ENCODE measurements around the gene MYLK4. TPM values are rescaled to one million over a fixed set of nuclear protein-coding genes. Genes with fewer than 3 reads are reported as not detected.
A peak's percentile ranks its signal among the peaks of the same experiment; 100 is the strongest.

Gene MYLK4
- total RNA-seq, 1 experiment from 2014 or later: 1.6 TPM

DNA sequence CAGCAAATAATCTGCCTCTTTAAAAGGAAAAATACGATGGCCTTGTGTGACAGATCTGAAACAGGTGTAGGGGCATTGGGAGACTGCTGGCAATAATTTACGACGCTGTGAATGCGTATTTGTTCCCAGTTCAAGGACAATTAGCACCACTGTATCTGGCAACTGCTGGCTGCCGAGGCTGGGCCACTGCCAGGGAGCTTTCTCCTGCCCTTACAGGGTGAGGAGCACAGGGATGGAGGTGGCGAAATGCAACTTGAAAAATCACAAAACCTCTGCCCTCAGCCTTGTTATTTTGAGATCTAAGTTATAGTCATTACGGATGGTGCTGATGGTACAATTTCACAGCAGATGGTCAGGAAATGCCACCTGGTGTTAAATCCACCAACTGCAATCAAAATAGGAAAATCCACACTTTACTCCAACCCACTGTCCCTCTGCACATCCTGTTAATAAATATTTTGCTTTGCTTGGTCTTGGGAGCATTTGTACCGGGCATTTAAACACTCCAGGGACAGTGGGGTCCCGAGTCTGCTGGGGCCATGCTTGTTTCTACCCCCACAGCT, 6.4 kb downstream of the MYLK4 start:
- CTCF ChIA-PET: no interaction called here

DNA sequence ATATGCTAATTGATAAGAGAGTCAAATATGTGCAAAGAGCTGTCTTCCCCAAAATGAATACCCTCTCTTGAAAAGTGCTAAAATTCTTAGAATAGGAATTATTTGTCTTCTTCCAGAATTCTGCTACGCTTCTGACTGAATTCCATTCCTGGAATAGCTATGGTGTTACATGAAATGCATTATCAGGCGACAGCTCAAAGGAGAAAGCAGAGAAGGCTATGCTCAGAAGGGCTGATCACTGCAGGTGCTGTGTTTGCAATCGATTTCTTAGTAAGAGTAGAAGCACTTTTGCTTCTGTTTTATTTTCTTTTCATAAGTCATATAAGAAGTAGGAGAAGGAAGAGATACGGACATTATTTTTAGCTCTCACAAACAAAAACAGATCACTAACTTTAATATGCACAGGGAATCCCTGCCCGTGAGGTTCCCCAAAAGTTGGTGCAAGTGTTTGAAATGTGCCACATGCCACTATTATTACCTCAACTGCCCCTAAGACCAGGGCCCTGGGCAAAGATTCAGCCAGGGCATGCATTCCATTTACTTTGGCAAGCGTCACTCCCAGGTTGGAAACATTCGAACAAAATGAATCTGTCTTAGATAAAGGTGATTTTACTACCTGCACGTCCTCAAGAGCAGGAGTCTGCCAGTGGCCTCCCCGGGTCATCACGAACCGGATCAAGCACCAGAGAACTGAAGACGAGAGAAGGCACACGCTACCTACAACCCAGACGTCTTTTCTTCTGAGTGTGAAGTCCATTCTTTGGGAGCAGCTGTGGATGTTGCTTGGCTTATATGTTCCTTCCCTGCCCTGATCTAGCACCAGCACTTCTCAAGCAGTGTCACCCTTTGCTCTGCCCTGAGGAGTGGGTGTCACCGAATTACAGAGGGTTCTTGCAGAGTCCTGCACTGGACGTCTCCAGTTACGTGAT, 7.2 kb downstream of the MYLK4 start:
- intact Hi-C loops (cut with micrococcal nuclease; ENCODE audit: unreplicated experiment): no loop called here
- no peak overlapping the region for H2AFZ ChIP-seq
- CTCF ChIA-PET: no interaction called here
- H3K27me3 ChIP-seq (ENCODE audit: insufficient read depth, low read depth): no peaks in the 10 kb centered on the region
- no peaks in the 10 kb centered on the region for H3K79me2 ChIP-seq (ENCODE audit: low read depth)
- H4K20me1 ChIP-seq (ENCODE audit: insufficient read depth): no peaks in the 10 kb centered on the region
- H3K27ac ChIP-seq: no peak overlapping the region
- TF ChIP-seq EZH2 (IDR thresholded peaks at IDR 0.05; ENCODE audit: low read depth): no peak
- DNase-seq: no peak
- POLR2A ChIA-PET (ENCODE audit: unreplicated experiment): interaction anchor here (0.6 kb wide), 2 partner anchors 101 to 201 kb away, joined by 3 to 6 read pairs; no protein-coding TSS in a partner anchor
- H3K4me2 ChIP-seq: no peak overlapping the region
- no peaks in the 10 kb centered on the region for H3F3A ChIP-seq (ENCODE audit: insufficient read depth, low read depth)
- H3K4me3 ChIP-seq: no peak overlapping the region
- no peaks in the 10 kb centered on the region for H3K9me2 ChIP-seq (ENCODE audit: insufficient read depth)
- H3K4me1 ChIP-seq (replicated peaks; ENCODE audit: insufficient read depth): no peaks in the 10 kb centered on the region
- no peaks in the 10 kb centered on the region for H3K36me3 ChIP-seq (ENCODE audit: low read depth)
- no peaks in the 10 kb centered on the region for H3K9me3 ChIP-seq (ENCODE audit: insufficient read depth, low read depth)
- BruUV-seq (replicated peaks): no TSS peak

More for the DNA sequence above, 6.4 kb downstream of the MYLK4 start:
- H3K79me2 ChIP-seq (ENCODE audit: low read depth): no peaks in the 10 kb centered on the region
- intact Hi-C loops (cut with micrococcal nuclease; ENCODE audit: unreplicated experiment): no loop called here
- H3K9me2 ChIP-seq (ENCODE audit: insufficient read depth): no peaks in the 10 kb centered on the region
- no peak overlapping the region for H3K27ac ChIP-seq
- no peaks in the 10 kb centered on the region for H3K36me3 ChIP-seq (ENCODE audit: low read depth)
- H3K27me3 ChIP-seq (ENCODE audit: insufficient read depth, low read depth): no peaks in the 10 kb centered on the region
- H3K4me2 ChIP-seq: no peak overlapping the region
- H4K20me1 ChIP-seq (ENCODE audit: insufficient read depth): no peaks in the 10 kb centered on the region
- TF ChIP-seq, protein P1, sequence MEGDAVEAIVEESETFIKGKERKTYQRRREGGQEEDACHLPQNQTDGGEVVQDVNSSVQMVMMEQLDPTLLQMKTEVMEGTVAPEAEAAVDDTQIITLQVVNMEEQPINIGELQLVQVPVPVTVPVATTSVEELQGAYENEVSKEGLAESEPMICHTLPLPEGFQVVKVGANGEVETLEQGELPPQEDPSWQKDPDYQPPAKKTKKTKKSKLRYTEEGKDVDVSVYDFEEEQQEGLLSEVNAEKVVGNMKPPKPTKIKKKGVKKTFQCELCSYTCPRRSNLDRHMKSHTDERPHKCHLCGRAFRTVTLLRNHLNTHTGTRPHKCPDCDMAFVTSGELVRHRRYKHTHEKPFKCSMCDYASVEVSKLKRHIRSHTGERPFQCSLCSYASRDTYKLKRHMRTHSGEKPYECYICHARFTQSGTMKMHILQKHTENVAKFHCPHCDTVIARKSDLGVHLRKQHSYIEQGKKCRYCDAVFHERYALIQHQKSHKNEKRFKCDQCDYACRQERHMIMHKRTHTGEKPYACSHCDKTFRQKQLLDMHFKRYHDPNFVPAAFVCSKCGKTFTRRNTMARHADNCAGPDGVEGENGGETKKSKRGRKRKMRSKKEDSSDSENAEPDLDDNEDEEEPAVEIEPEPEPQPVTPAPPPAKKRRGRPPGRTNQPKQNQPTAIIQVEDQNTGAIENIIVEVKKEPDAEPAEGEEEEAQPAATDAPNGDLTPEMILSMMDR (conservative IDR thresholded peaks at IDR 0.05): peak; percentile 21; the same call in 1 of the 2 replicates
- TF ChIP-seq EZH2 (IDR thresholded peaks at IDR 0.05; ENCODE audit: low read depth): no peak
- BruUV-seq (replicated peaks): no TSS peak
- DNase-seq: no peak
- no peak overlapping the region for H3K4me3 ChIP-seq
- no peak overlapping the region for H2AFZ ChIP-seq
- POLR2A ChIA-PET (ENCODE audit: unreplicated experiment): interaction anchor here (0.6 kb wide), 1 partner anchor 190 kb away, joined by 4 read pairs; no protein-coding TSS in a partner anchor
- H3F3A ChIP-seq (ENCODE audit: insufficient read depth, low read depth): no peaks in the 10 kb centered on the region
- no peaks in the 10 kb centered on the region for H3K4me1 ChIP-seq (replicated peaks; ENCODE audit: insufficient read depth)
- H3K9me3 ChIP-seq (ENCODE audit: insufficient read depth, low read depth): no peaks in the 10 kb centered on the region

GRCh38 chr6:2741756-2742155, 9.0 kb downstream of the MYLK4 start:
- Histone ChIP-seq H3K79me2 (ENCODE audit: low read depth) (no peaks in the 10 kb centered on the region), H3K9me2 (ENCODE audit: insufficient read depth) (no peaks in the 10 kb centered on the region), H3K27ac (no peak overlapping the region), H3K36me3 (ENCODE audit: low read depth) (no peaks in the 10 kb centered on the region), H3K9me3 (ENCODE audit: insufficient read depth, low read depth) (no peaks in the 10 kb centered on the region), H4K20me1 (ENCODE audit: insufficient read depth) (no peaks in the 10 kb centered on the region), H3F3A (ENCODE audit: insufficient read depth, low read depth) (no peaks in the 10 kb centered on the region), H3K27me3 (ENCODE audit: insufficient read depth, low read depth) (no peaks in the 10 kb centered on the region), H3K4me2 (no peak overlapping the region), H3K4me3 (no peak overlapping the region), H3K4me1 (replicated peaks; ENCODE audit: insufficient read depth) (no peaks in the 10 kb centered on the region), H2AFZ (no peak overlapping the region)
- no TSS peak for BruUV-seq (replicated peaks)
- DNase-seq: no peak
- ChIA-PET CTCF (no interaction called here), POLR2A (ENCODE audit: unreplicated experiment) (no interaction called here)
- TF ChIP-seq, protein P1 (conservative IDR thresholded peaks at IDR 0.05): no peak
- TF ChIP-seq EZH2 (IDR thresholded peaks at IDR 0.05; ENCODE audit: low read depth): no peak
- intact Hi-C loops (cut with micrococcal nuclease; ENCODE audit: unreplicated experiment): no loop called here
